ENCODE results near the gene ZNF573. TPM values are rescaled to one million over a fixed set of nuclear protein-coding genes. Genes with fewer than 3 reads are reported as not detected.
A peak's percentile ranks its signal among the peaks of the same experiment; 100 is the strongest.
"Not testable (repeated sequence)": the region's sequence is repeated elsewhere in the genome, so short reads cannot be mapped to it uniquely, and the experiment has no call there.

ZNF573 gene
- total and polyA plus RNA-seq, 5 donors from 2014 or later = 4.6 to 15.0 (median 7.8) TPM

- peaks cover 6 to 9% of the 10 kb centered on the region in 2 experiments for H3K9me3 ChIP-seq (ENCODE audit: control insufficient read depth in 2 of 2, low read length in 2 of 2)
- peak overlapping the region; percentile 95 for H3K4me3 ChIP-seq (ENCODE audit: low read depth, low read length)
- Mint-ChIP-seq H3K9me3 (peaks cover 4 to 19% (median 10%) of the 10 kb centered on the region in 7 donors), H3K4me3 (peak overlapping the region; percentile 90 to 96 (median 94)), H3K36me3 (peaks cover 20% of the 10 kb centered on the region), H3K27ac (peak overlapping the region; percentile 97 to 99 (median 99)), H3K27me3 (no peaks in the 10 kb centered on the region), H3K4me1 (peaks cover 15 to 56% (median 28%) of the 10 kb centered on the region in 4 donors)
- no peaks in the 10 kb centered on the region for H3K27me3 ChIP-seq (ENCODE audit: control insufficient read depth, insufficient read depth, low read length)
- no peaks in the 10 kb centered on the region for H3K36me3 ChIP-seq (ENCODE audit: control insufficient read depth, insufficient read depth, low read length)
- H3K4me1 ChIP-seq (ENCODE audit: control insufficient read depth, insufficient read depth, low read length, poor library complexity, severe bottlenecking) = peaks cover 16% of the 10 kb centered on the region
- DNase-seq (no peak), ATAC-seq (ENCODE audit: low read depth in 2 of 2) (no peak)
- H3K27ac ChIP-seq (ENCODE audit: insufficient read depth, low read length, poor library complexity, severe bottlenecking) = peak overlapping the region; percentile 98
Measured at GRCh38 chr19:37778613-37779126, 716 bp downstream of the ZNF573 start.

DNA sequence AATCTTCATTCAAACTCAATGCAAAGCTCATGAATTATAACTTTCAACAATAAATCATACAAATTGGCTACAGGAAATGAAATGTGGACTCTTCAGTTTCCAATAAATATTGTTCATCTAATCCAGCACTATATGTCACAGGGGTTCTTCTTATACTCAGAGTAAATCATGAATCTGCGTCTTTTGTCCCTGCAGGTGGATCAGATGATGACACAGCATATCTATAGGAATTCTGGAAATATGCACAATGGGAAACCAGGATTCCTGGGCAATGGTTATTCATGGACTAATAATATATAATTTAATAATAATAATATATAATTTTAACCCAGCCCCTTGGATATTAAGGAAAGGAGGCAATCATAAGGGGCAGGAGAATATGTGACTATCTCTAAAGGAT is 8.4 kb downstream of the ZNF573 start:
- Histone ChIP-seq H3K27me3 (ENCODE audit: control insufficient read depth, insufficient read depth, low read length) (no peaks in the 10 kb centered on the region), H3K27ac (ENCODE audit: insufficient read depth, low read length, poor library complexity, severe bottlenecking) (no peak overlapping the region), H3K9me3 (ENCODE audit: control insufficient read depth in 2 of 2, low read length in 2 of 2) (peaks cover 8 to 10% of the 10 kb centered on the region in 2 experiments), H3K4me3 (ENCODE audit: low read depth, low read length) (no peak overlapping the region), H3K36me3 (ENCODE audit: control insufficient read depth, insufficient read depth, low read length) (peaks cover 50% of the 10 kb centered on the region), H3K4me1 (ENCODE audit: control insufficient read depth, insufficient read depth, low read length, poor library complexity, severe bottlenecking) (no peaks in the 10 kb centered on the region)
- Mint-ChIP-seq H3K36me3 (peaks cover 64% of the 10 kb centered on the region), H3K9me3 (peaks cover 5 to 15% (median 10%) of the 10 kb centered on the region in 7 donors), H3K4me1 (peaks cover 7 to 20% (median 17%) of the 10 kb centered on the region in 4 donors), H3K4me3 (no peak overlapping the region), H3K27ac (no peak overlapping the region), H3K27me3 (no peaks in the 10 kb centered on the region)
- no peak for DNase-seq
- no peak for ATAC-seq (ENCODE audit: low read depth in 2 of 2)

- H3K27me3 Mint-ChIP-seq = no peaks in the 10 kb centered on the region
- H3K4me3 Mint-ChIP-seq = no peak overlapping the region
- no peak overlapping the region for H3K4me3 ChIP-seq (ENCODE audit: low read depth, low read length)
- H3K4me1 Mint-ChIP-seq = peaks cover 0 to 3% (median 0%) of the 10 kb centered on the region in 4 donors
- H3K27me3 ChIP-seq (ENCODE audit: control insufficient read depth, insufficient read depth, low read length) = no peaks in the 10 kb centered on the region
- peaks cover 58% of the 10 kb centered on the region for H3K36me3 Mint-ChIP-seq
- H3K36me3 ChIP-seq (ENCODE audit: control insufficient read depth, insufficient read depth, low read length) = peaks cover 44% of the 10 kb centered on the region
- no peak overlapping the region for H3K27ac Mint-ChIP-seq
- DNase-seq (no peak), ATAC-seq (ENCODE audit: low read depth in 2 of 2) (no peak)
- no peak overlapping the region for H3K27ac ChIP-seq (ENCODE audit: insufficient read depth, low read length, poor library complexity, severe bottlenecking)
- no peaks in the 10 kb centered on the region for H3K4me1 ChIP-seq (ENCODE audit: control insufficient read depth, insufficient read depth, low read length, poor library complexity, severe bottlenecking)
- H3K9me3 Mint-ChIP-seq = peaks cover 0 to 10% (median 3%) of the 10 kb centered on the region in 7 donors
- H3K9me3 ChIP-seq (ENCODE audit: control insufficient read depth in 2 of 2, low read length in 2 of 2) = peaks cover 0 to 1% of the 10 kb centered on the region in 2 experiments
Measured at GRCh38 chr19:37763488-37763887, 15.9 kb downstream of the ZNF573 start.

GRCh38 chr19:37757683-37758082 is 21.7 kb downstream of the ZNF573 start:
- not testable (repeated sequence) for H3K27ac Mint-ChIP-seq; H3K27ac ChIP-seq (ENCODE audit: insufficient read depth, low read length, poor library complexity, severe bottlenecking); DNase-seq; ATAC-seq (ENCODE audit: low read depth in 2 of 2); H3K4me3 ChIP-seq (ENCODE audit: low read depth, low read length); H3K4me3 Mint-ChIP-seq; H3K9me3 ChIP-seq (ENCODE audit: control insufficient read depth in 2 of 2, low read length in 2 of 2); H3K27me3 Mint-ChIP-seq; H3K4me1 ChIP-seq (ENCODE audit: control insufficient read depth, insufficient read depth, low read length, poor library complexity, severe bottlenecking); H3K27me3 ChIP-seq (ENCODE audit: control insufficient read depth, insufficient read depth, low read length); H3K4me1 Mint-ChIP-seq
- Mint-ChIP-seq H3K9me3 (peaks cover 0 to 15% (median 6%) of the 10 kb centered on the region in 7 donors), H3K36me3 (peaks cover 55% of the 10 kb centered on the region)
- H3K36me3 ChIP-seq (ENCODE audit: control insufficient read depth, insufficient read depth, low read length) = peaks cover 31% of the 10 kb centered on the region

DNA sequence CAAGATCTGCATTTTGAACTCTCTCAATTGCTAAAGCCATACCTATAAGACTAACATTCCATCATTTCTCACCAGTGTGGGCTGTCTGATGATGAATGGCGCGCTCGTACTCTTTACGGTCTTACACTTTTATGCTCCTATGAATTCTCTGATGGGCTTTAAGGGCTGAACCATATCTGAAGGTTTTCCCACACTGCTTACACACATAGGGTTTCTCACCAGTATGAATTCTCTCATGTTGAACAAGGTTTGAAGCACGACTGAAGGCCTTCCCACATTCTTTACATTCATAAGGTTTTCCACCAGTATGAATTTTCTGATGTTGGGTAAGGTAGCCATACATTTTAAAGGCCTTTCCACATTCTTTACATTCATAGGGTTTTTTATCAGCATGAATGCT is 41.0 kb downstream of the ZNF573 start:
- Histone ChIP-seq H3K9me3 (ENCODE audit: control insufficient read depth in 2 of 2, low read length in 2 of 2) (peaks cover 69 to 97% of the 10 kb centered on the region in 2 experiments), H3K27ac (ENCODE audit: insufficient read depth, low read length, poor library complexity, severe bottlenecking) (no peak overlapping the region), H3K4me3 (ENCODE audit: low read depth, low read length) (peak overlapping the region; percentile 13), H3K36me3 (ENCODE audit: control insufficient read depth, insufficient read depth, low read length) (peaks cover 31% of the 10 kb centered on the region), H3K27me3 (ENCODE audit: control insufficient read depth, insufficient read depth, low read length) (no peaks in the 10 kb centered on the region), H3K4me1 (ENCODE audit: control insufficient read depth, insufficient read depth, low read length, poor library complexity, severe bottlenecking) (no peaks in the 10 kb centered on the region)
- Mint-ChIP-seq H3K9me3 (peaks cover 11 to 80% (median 41%) of the 10 kb centered on the region in 7 donors), H3K27ac (no peak overlapping the region), H3K27me3 (no peaks in the 10 kb centered on the region), H3K4me1 (peaks cover 0 to 3% (median 0%) of the 10 kb centered on the region in 4 donors), H3K36me3 (peaks cover 69% of the 10 kb centered on the region), H3K4me3 (no peak overlapping the region)
- DNase-seq = no peak
- no peak for ATAC-seq (ENCODE audit: low read depth in 2 of 2)

DNA sequence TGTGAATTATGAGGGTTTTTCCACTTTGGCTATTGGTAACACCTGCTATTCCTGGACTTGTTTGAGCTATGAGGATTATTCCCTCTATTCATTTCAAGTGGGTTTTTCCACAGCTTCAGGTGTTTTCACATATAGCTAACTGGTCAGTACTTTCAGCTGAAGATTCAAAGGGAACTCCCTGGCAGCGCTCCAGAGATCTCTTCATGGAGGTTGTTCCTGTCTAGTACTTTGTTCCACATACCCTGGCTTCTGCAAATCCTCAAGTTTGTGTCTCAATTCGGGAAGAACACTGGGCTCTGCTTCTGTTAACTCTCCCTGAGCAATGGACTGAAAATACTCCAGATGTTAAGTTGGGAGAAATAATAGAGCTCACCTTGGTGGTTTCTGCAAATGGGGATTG is 54.2 kb downstream of the ZNF573 start:
- H3K9me3 Mint-ChIP-seq = peaks cover 0 to 12% (median 4%) of the 10 kb centered on the region in 7 donors

DNA sequence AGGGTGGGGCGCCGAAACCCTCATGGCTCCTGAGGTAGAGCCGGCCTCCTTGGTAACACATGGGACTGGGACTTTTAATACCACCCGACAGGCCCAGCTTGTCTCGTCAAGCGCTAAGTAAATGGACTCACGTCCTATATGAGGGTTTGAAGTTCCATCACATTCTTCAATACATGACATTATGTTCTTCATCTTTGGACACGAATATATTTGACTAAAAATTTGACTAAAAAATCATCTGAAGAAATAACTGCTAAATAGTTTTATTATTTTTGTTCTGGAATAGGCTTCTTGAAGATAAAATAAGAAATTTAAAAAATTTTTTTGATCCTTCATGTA is 59.5 kb downstream of the ZNF573 start:
- H3K27ac ChIP-seq (ENCODE audit: insufficient read depth, low read length, poor library complexity, severe bottlenecking) = peak overlapping the region; percentile 60
- peaks cover 8 to 29% (median 15%) of the 10 kb centered on the region in 4 donors for H3K4me1 Mint-ChIP-seq
- peaks cover 0 to 4% of the 10 kb centered on the region in 2 experiments for H3K9me3 ChIP-seq (ENCODE audit: control insufficient read depth in 2 of 2, low read length in 2 of 2)
- H3K9me3 Mint-ChIP-seq = peaks cover 0 to 6% (median 1%) of the 10 kb centered on the region in 7 donors
- peak overlapping the region; percentile 59 for H3K4me3 ChIP-seq (ENCODE audit: low read depth, low read length)
- H3K36me3 Mint-ChIP-seq = peaks cover 13% of the 10 kb centered on the region
- H3K4me3 Mint-ChIP-seq = peak overlapping the region; percentile 88 to 94 (median 90)
- no peaks in the 10 kb centered on the region for H3K27me3 Mint-ChIP-seq
- no peaks in the 10 kb centered on the region for H3K36me3 ChIP-seq (ENCODE audit: control insufficient read depth, insufficient read depth, low read length)
- H3K27me3 ChIP-seq (ENCODE audit: control insufficient read depth, insufficient read depth, low read length) = no peaks in the 10 kb centered on the region
- H3K4me1 ChIP-seq (ENCODE audit: control insufficient read depth, insufficient read depth, low read length, poor library complexity, severe bottlenecking) = peaks cover 12% of the 10 kb centered on the region
- no peak for DNase-seq
- no peak for ATAC-seq (ENCODE audit: low read depth in 2 of 2)
- peak overlapping the region; percentile 88 to 98 (median 89) for H3K27ac Mint-ChIP-seq

More for the DNA sequence above, 54.2 kb downstream of the ZNF573 start:
- ATAC-seq (ENCODE audit: low read depth in 2 of 2) = no peak
- no peaks in the 10 kb centered on the region for H3K27me3 Mint-ChIP-seq
- no peak for DNase-seq
- no peak overlapping the region for H3K4me3 Mint-ChIP-seq
- Histone ChIP-seq H3K4me3 (ENCODE audit: low read depth, low read length) (no peak overlapping the region), H3K9me3 (ENCODE audit: control insufficient read depth in 2 of 2, low read length in 2 of 2) (peaks cover 9 to 18% of the 10 kb centered on the region in 2 experiments), H3K36me3 (ENCODE audit: control insufficient read depth, insufficient read depth, low read length) (peaks cover 4% of the 10 kb centered on the region), H3K27ac (ENCODE audit: insufficient read depth, low read length, poor library complexity, severe bottlenecking) (no peak overlapping the region), H3K27me3 (ENCODE audit: control insufficient read depth, insufficient read depth, low read length) (no peaks in the 10 kb centered on the region), H3K4me1 (ENCODE audit: control insufficient read depth, insufficient read depth, low read length, poor library complexity, severe bottlenecking) (no peaks in the 10 kb centered on the region)
- no peak overlapping the region for H3K27ac Mint-ChIP-seq
- H3K36me3 Mint-ChIP-seq = peaks cover 4% of the 10 kb centered on the region
- no peaks in the 10 kb centered on the region for H3K4me1 Mint-ChIP-seq

Measured in CD4-positive, CD25-positive, alpha-beta regulatory T cell (primary cell).